Measurements from ENCODE around the gene NMD3.

- TF ChIP-seq CTCF (IDR thresholded peaks at IDR 0.05; ENCODE audit: low read length) (no peak), EZH2 (IDR thresholded peaks at IDR 0.05; ENCODE audit: borderline replicate concordance, low read length) (no peak)
Observed at GRCh38 chr3:161295325-161295724, 74.2 kb downstream of the NMD3 start.
